Mucosa of rectum (tissue), 2 donors: ENCODE results near the gene TEX44.
"Not testable (repeated sequence)": the region's sequence is repeated elsewhere in the genome, so short reads cannot be mapped to it uniquely, and the experiment has no call there.

Source experiments
- H3K27ac ChIP-seq, 2 donors: one replicate each; pipeline ENCODE4 v1.7.0; 2013; ENCODE audit warnings: inconsistent platforms in 2 of 2, low read depth in 2 of 2, low read length in 2 of 2
- H3K27me3 ChIP-seq, 2 donors: one replicate each; pipeline ENCODE4 v1.7.0; 2013; ENCODE audit warnings: low read length in 2 of 2; ENCODE audit not compliant: control insufficient read depth in 2 of 2, insufficient read depth in 2 of 2
- H3K36me3 ChIP-seq, 2 donors: one replicate each; pipeline ENCODE4 v1.7.0; 2013; ENCODE audit warnings: low read length in 2 of 2; ENCODE audit not compliant: control insufficient read depth in 2 of 2, insufficient read depth in 2 of 2
- H3K4me1 ChIP-seq, 2 donors: one replicate each; pipeline ENCODE4 v1.7.0; 2013; ENCODE audit warnings: low read length in 2 of 2, mild to moderate bottlenecking in 1 of 2; ENCODE audit not compliant: control insufficient read depth in 2 of 2, insufficient read depth in 2 of 2
- H3K4me3 ChIP-seq, 2 donors: one replicate each; pipeline ENCODE4 v1.7.0; 2013; ENCODE audit warnings: low read length in 2 of 2
- H3K9ac ChIP-seq, 2 donors: one replicate each; pipeline ENCODE4 v1.7.0; 2013; ENCODE audit warnings: low read length in 2 of 2, low read depth in 1 of 2, mild to moderate bottlenecking in 1 of 2
- H3K9me3 ChIP-seq, 2 donors: one replicate each; pipeline ENCODE4 v1.7.0; 2013; ENCODE audit warnings: low read length in 2 of 2; ENCODE audit not compliant: control insufficient read depth in 2 of 2
- donor health status: healthy.
- donor health status: Normal muscosa, but diverticular disease.

TEX44 gene

DNA sequence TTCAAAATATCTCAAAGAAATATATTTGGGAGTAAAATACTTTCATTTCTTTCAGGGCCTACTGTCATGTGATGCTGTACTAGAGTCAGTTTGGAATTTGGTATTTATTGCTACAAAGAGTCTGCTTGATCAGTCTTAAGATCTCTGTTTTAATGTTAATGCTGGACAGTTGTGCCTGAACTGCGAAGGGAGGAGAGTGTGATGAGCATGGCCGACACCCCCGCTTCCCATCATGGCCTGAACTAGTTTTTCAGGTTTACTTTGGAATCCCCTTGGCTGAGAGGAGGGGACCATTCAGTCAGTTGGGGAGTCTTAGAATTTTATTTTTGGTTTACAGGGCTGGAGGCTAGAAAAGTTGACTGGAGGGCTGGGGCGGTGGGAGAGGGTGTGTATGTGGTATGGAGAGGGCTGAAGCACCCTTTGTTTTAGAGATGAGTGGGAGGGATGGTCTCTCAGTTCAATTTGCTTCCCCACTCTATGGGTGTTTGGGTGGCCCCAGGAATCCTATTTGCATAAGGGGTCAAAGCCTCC lies 20.9 kb upstream of the TEX44 start:
- no peaks in the 10 kb centered on the region for H3K9me3 ChIP-seq
- H3K27me3 ChIP-seq: no peaks in the 10 kb centered on the region
- H3K27ac ChIP-seq: no peak overlapping the region
- no peak overlapping the region for H3K9ac ChIP-seq
- no peaks in the 10 kb centered on the region for H3K36me3 ChIP-seq
- no peak overlapping the region for H3K4me3 ChIP-seq
- H3K4me1 ChIP-seq: no peaks in the 10 kb centered on the region

DNA sequence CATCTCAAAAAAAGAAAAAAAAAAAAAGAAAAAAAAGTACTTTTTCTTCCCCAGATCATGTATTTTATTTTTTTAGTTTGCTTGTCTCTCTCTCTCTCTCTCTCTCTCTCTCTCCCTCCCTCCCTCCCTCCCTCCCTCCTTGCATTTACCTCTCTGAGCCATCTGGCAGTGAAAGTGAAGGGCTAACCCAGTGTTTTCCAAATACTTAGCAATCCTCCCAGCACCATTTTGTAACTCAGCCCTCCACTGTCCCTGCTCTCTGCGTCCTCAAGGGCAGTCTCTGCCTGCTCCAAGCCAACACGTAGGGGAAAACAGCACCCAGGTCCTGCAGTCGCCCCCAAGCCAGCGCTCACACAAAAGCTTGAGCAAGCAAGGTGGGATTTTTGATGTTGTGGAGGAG lies 19.6 kb upstream of the TEX44 start:
- no peak overlapping the region for H3K4me3 ChIP-seq
- H3K27ac ChIP-seq: no peak overlapping the region
- H3K9me3 ChIP-seq: no peaks in the 10 kb centered on the region
- H3K4me1 ChIP-seq: no peaks in the 10 kb centered on the region
- no peaks in the 10 kb centered on the region for H3K27me3 ChIP-seq
- no peak overlapping the region for H3K9ac ChIP-seq
- no peaks in the 10 kb centered on the region for H3K36me3 ChIP-seq

DNA sequence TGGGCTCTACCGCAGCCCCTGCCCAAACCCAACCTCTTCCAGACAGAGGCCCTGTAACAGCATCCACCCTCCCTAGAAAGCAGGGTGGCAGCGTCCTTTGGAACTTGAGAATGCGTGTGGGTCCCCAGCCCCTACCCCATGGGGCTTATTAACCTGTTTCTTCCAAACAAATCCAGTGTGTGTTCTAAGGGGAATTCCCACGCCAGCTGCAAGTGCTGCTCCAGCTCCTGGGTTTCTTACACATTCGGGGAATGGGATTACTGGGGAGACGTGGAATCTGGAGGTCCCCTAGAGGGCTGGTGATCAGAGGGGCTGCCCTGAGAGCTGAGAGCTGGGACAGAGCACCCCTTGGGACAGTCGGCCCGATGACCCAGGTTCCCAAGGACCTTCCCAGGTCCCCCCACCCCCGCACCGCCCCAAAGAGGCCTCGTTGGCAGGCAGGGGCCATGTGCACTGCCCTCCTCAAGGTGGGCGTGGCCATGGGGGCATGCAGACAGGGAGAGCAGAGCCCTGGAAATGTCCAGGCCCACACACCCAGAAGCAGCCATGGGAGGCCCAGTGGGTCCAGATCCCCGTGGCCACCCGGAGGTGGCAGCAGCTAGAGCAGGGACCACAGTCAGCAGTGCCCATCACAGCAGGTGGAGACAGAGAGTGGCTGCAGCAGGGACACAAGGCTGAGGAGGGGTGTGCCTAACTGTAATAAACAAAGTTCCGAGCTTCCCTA lies 18.8 kb upstream of the TEX44 start:
- H3K4me3 ChIP-seq: no peak overlapping the region
- no peak overlapping the region for H3K27ac ChIP-seq
- no peaks in the 10 kb centered on the region for H3K36me3 ChIP-seq
- no peak overlapping the region for H3K9ac ChIP-seq
- no peaks in the 10 kb centered on the region for H3K9me3 ChIP-seq
- H3K27me3 ChIP-seq: no peaks in the 10 kb centered on the region
- no peaks in the 10 kb centered on the region for H3K4me1 ChIP-seq

DNA sequence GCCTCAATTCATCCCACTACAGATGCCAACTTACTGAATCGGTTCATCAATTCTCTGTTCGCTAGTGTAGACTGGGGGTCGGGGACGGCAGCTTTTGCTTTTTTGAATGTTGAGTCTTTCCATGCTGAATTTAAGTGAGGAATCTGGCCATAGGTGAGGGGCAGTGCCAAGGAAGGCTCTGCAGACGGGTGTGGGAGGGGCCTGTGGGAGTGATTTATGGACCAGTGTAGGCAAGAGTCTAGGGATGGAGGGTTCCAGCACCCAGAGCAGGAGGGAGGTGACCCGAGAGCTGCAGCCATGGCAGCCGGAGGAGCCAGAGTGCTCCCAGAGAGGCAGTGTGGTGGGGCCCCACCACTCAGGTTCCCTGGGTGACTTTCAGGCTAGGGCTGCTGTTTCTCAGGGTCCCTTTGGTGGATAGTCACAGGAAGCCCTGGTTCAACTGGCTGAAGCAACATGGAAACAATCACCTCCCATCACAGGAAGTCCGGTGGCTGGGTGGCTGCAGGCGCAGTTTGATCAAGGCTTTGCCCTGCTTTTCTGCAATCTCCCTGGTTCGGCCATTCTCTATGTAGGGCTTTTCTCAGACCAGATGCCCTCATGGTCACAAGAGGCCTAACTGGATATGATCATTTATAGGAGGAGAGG lies 16.9 kb upstream of the TEX44 start:
- H3K9me3 ChIP-seq: no peaks in the 10 kb centered on the region
- H3K27ac ChIP-seq: no peak overlapping the region
- no peak overlapping the region for H3K9ac ChIP-seq
- H3K4me3 ChIP-seq: no peak overlapping the region
- no peaks in the 10 kb centered on the region for H3K4me1 ChIP-seq
- no peaks in the 10 kb centered on the region for H3K36me3 ChIP-seq
- H3K27me3 ChIP-seq: no peaks in the 10 kb centered on the region

DNA sequence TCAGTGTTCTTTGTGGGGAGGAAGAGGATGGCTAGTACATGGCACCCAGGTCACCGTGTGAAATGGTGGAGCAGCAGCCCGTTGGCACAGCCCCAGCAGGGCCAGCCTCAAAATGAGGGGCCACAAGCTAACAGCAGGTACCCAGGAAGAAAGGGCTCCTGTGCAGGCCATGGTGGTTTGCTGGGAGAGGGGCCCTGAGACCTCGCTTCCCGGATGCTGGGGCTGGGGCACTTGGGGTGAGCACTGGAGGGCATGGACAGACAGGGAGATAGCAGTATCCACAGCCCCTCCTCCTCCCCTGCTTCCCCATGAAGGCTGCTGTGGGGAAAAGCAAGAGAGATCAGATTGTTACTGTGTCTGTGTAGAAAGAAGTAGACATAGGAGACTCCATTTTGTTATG lies 16.2 kb upstream of the TEX44 start:
- Histone ChIP-seq H3K27me3 (no peaks in the 10 kb centered on the region), H3K9ac (no peak overlapping the region), H3K27ac (no peak overlapping the region), H3K4me1 (no peaks in the 10 kb centered on the region), H3K36me3 (no peaks in the 10 kb centered on the region), H3K4me3 (no peak overlapping the region), H3K9me3 (no peaks in the 10 kb centered on the region)

DNA sequence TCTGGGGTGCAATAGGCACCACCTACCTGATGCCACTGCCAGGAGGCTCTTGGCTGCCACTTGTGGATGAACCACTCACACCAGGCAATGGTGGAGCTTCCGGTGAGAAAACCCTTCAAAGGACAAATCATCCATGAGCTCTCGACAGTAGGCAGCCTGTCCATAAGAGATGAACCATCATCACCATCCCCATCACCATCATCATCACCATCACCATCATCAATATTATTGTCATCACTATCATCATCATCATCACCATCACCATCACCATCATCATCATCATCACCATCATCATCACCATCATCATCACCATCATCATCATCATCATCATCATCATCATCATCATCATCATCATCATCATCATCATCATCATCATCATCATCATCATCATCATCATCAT lies 14.0 kb upstream of the TEX44 start:
- H3K4me3 ChIP-seq, H3K27ac ChIP-seq, H3K36me3 ChIP-seq, H3K9ac ChIP-seq, H3K27me3 ChIP-seq, H3K9me3 ChIP-seq, H3K4me1 ChIP-seq: not testable (repeated sequence)

DNA sequence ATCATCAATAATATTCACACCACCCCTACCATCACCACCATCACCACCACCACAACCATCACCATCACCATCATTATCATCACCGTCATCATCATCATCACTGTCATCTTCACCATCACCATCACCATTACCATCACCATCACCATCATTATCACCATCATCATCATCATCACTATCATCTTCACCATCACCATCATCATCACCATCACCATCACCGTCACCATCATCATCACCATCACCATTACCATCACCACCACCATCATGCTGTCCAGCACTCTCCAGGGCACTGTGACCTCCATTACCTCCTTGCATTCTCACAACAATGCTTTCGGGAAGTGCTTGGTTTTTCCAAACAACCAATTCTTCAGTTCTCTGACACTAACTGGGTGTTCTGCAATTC lies 13.1 kb upstream of the TEX44 start:
- Histone ChIP-seq H3K4me3 (no peak overlapping the region), H3K9me3 (no peaks in the 10 kb centered on the region), H3K4me1 (no peaks in the 10 kb centered on the region), H3K9ac (no peak overlapping the region), H3K27ac (no peak overlapping the region), H3K36me3 (no peaks in the 10 kb centered on the region), H3K27me3 (no peaks in the 10 kb centered on the region)

DNA sequence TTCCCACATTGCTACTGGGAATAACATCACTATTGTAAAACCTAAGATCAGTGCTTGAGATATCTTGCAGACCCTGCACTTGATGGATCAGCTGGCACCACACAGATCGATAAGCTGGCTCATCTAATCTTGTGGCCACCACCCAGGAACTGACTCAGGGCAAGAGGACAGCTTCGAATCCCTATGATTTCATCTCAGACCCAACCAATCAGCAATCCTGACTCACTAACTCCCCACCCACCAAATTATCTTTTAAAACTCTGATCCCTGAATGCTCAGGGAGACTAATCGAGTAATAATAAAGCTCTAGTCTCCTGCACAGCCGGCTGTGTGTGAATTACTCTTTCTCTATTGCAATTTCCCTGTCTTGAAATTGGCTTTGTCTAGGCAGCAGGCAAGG lies 11.3 kb upstream of the TEX44 start:
- Histone ChIP-seq H3K27me3 (no peaks in the 10 kb centered on the region), H3K4me3 (no peak overlapping the region), H3K9ac (no peak overlapping the region), H3K9me3 (no peaks in the 10 kb centered on the region), H3K4me1 (no peaks in the 10 kb centered on the region), H3K27ac (no peak overlapping the region), H3K36me3 (no peaks in the 10 kb centered on the region)

DNA sequence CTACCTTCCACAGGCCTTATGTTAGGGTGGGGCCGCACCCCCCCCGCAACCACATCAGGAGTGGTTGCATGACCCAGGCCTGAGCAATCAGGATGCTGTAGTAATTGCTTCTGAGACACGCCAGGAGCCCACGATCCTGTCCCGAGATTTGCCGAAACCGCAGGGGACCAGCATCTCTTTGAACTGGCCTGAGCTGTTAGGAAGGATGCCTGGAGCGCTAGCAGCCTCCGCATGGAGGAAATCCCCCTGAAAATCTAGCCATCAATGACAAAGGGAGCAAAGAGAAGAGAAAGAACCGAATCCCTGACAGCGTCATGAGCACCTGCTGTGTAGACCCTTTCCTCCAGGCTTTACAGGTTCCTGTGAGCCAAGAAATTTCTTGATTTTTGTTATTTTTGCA lies 8.7 kb upstream of the TEX44 start:
- H3K27me3 ChIP-seq: no peaks in the 10 kb centered on the region

DNA sequence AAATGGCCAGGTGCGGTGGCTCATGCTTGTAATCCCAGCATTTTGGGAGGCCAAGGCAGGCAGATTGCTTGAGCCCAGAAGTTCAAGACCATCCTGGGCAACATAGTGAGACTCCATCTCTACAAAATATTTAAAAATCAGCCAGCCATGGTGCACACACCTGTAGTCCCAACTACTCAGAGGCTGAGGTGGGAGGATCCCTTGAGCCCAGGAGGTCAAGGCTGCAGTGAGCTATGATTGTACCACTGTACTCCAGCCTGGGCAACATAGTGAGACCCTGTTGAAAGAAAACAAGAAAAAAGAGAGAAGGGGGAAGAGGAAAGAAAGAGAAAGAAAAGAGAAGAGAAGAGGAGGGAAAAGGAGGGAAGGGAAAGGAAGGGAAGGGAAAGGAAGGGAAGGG lies 4.9 kb upstream of the TEX44 start:
- H3K27ac ChIP-seq, H3K36me3 ChIP-seq, H3K27me3 ChIP-seq, H3K4me1 ChIP-seq, H3K9me3 ChIP-seq, H3K9ac ChIP-seq, H3K4me3 ChIP-seq: not testable (repeated sequence)

More for the DNA sequence above, 8.7 kb upstream of the TEX44 start:
- H3K4me1 ChIP-seq: no peaks in the 10 kb centered on the region
- no peak overlapping the region for H3K4me3 ChIP-seq
- no peak overlapping the region for H3K27ac ChIP-seq
- H3K9ac ChIP-seq: no peak overlapping the region
- H3K36me3 ChIP-seq: no peaks in the 10 kb centered on the region
- no peaks in the 10 kb centered on the region for H3K9me3 ChIP-seq
